HG02623 (cell line): ENCODE measurements around the gene CIB4.
"Not testable (repeated sequence)": the region's sequence is repeated elsewhere in the genome, so short reads cannot be mapped to it uniquely, and the experiment has no call there.

Experiments used
- ATAC-seq: cut with Tn5 transposase; IDR thresholded peaks from one replicate; pipeline ENCODE4 v1.9.1; 2021; ENCODE audit warnings: moderate library complexity; ENCODE audit not compliant: unreplicated experiment

CIB4 gene

DNA sequence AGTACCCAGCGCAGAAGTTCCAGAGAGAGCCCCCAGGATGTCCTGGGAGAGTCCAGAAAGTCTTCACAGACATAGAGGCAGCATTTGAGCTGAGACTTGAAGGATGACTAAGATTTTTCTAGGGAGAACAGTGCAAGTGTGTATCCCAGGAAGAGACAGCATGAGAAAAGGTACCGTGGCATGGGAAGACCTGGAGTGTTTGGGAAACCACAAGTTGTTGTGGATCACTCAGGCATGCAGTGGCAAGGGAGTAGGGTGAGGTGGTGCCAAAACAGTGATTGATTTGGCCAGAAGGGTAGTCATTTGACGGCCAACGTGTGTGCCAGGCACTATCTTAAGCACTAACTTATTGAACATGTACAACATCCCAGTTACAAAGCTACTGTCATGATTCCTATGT lies 26.9 kb upstream of the CIB4 start:
- no peak for ATAC-seq

- ATAC-seq = no peak
Measured at GRCh38 chr2:26666671-26667070, 25.5 kb upstream of the CIB4 start.

DNA sequence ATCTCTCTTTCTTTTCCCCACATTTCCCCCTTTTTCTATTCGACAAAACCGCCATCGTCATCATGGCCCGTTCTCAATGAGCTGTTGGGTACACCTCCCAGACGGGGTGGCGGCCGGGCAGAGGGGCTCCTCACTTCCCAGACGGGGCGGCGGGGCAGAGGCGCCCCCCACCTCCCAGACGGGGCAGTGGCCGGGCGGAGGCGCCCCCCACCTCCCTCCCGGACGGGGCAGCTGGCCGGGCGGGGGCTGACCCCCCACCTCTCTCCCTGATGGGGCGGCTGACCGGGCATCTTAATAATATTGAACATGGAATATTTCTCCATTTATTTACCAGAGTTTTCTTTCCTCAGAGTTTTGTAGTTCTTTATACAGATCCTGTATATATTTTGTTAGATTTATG lies 24.1 kb upstream of the CIB4 start:
- ATAC-seq = not testable (repeated sequence)

DNA sequence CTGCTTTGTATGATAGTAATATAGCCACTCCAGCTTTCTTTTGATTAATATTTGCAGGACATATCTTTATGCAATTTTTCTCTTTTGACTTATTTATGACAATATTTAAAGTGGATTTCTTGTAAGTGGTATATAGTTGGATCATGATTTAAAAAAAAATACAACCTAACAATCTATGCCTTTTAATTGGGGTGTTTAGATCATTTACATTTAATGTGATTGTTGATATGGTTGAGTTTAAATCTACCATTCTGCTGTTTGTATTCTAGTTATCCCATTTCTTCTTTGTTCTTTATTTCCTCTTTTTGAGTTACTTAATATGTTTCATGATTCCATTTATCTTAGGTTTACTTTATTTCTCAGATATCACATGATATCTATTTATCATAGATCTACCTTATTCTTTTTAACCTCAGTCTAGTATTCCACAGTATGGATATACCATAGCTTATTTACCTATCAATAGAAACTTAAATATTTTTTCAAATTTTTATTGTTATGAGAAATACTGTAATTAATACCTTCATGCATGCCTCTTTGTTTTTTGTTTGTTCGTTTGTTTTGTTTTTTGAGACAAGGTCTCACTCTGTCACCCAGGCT lies 19.3 kb upstream of the CIB4 start:
- no peak for ATAC-seq

GRCh38 chr2:26658691-26659346 lies 17.7 kb upstream of the CIB4 start:
- no peak for ATAC-seq

- ATAC-seq = no peak
Measured at GRCh38 chr2:26657265-26657664, 16.1 kb upstream of the CIB4 start.

DNA sequence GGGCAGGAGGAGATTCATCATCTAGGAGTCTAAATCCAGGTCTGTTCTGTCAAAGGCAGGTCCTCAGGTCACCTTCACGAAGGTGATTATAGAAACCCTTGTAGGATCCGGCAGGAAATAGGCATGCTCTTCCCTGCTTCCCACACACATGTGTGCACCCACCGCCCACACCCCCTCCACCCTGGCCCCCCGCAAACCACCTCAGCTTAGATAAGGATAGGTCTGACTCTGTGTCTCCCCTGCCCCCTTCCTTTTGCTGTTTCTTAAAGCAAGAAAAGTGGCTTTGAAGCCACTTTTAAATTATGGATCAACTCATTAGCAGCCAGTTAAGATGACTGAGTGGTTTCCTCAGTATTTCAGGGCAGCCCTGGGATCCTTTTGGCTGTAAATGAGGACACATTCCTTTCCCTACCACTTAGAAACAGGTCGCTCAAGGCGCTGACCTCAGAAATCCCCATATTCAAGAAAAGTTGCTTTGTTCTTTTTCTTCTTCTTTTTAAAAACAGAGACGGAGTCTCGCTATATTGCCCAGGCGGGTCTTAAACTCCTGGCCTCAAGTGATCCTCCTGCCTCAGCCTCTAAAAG lies 14.5 kb upstream of the CIB4 start:
- no peak for ATAC-seq

- not testable (repeated sequence) for ATAC-seq
Measured at GRCh38 chr2:26655120-26655519, 14.0 kb upstream of the CIB4 start.

GRCh38 chr2:26654061-26654340 lies 12.8 kb upstream of the CIB4 start:
- ATAC-seq = no peak

DNA sequence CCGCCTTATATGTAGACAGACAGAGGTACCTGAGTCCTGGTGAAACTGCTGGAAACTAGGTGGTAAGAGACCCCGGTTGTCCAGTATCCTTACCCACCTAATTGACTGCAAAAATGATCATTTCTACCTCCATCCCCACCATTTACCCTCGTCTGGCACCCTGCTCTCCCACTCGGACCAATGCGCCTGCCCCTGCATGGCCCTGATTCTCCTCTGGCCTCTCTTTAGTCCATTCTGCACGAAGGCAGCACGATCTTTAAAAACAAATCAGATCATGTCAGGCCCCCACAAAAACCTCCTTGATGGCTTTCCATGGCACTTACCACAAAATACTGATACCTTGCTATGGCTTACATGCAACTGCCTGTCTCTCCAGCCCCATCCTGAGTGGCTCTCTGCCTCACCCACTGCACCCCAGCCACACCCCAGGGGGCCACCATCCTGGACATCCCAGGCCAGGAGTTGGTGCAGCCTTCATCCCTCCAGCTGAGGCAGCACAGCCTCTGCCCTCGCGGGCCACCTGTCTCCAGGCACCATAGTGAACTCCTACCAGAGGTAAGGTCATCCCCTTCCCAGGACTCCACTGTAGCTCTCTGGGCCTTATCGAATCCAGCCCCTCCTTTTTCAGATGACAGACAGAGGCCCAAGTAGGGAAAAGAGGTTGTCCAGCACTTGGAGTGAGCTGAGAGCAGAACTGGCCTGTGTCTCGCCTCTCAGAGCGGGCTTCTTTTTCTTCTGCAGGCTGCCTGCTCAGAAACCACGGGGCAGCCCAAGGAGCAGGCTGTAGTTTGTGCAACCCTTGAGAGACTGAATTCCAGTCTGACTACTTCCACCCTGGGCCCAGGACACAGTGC lies 12.3 kb upstream of the CIB4 start:
- ATAC-seq = no peak

DNA sequence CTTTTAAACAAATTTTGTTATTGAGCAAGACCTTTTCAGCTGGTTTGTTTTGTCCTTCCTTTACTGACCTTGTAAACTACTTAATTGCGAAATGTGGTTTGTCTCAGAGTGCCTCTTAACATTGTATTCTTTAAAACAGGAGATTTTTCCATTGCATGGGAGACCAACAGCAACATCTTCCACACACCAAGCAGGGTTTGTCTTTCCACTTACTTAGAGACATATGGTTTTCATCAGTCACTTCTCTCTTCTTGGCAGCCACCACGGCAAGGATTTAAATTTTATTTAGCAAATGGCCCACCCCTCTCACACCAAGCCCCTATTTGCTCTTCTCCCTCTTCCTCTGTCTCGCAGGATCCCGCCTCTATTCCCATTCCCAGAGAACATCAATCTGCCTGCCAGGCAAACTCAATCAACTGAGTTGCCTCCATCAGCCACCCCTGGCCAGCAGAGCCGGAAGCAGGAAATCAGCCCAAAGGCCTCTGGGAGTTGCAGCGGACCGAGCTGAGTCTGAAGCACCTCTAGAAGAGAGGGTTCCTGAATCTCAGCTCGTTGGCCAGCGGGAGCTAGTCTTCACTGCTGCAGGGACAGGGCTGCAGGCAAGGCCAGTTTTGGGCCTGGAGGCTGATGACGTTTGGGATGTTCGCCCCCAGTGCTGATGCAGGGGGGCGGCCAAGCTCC lies 11.3 kb upstream of the CIB4 start:
- ATAC-seq = no peak

- ATAC-seq = no peak
Measured at GRCh38 chr2:26651799-26652198, 10.6 kb upstream of the CIB4 start.

GRCh38 chr2:26651470-26651771 lies 10.3 kb upstream of the CIB4 start:
- no peak for ATAC-seq

GRCh38 chr2:26650713-26651469 lies 9.7 kb upstream of the CIB4 start:
- ATAC-seq = no peak

- ATAC-seq = no peak
Measured at GRCh38 chr2:26649992-26650712, 9.0 kb upstream of the CIB4 start.

DNA sequence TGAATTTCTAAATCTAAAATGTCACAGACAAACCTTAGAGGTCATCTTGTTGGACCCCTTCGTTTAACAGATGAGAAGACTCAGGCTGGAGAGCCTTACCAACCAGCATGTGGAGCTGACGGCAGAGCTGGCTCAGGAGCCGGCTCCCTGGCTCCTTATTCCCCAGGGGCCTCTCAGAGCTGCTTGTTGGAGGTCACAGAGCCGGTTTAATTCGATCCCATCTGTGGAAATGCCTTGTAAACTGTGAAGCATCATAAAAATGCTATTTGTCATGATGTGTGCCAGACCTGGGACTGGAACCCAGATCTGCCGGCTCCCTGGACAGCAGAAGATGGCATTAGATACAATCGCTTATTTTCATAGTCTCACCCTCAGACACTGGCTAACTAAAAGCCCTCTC lies 8.2 kb upstream of the CIB4 start:
- no peak for ATAC-seq

DNA sequence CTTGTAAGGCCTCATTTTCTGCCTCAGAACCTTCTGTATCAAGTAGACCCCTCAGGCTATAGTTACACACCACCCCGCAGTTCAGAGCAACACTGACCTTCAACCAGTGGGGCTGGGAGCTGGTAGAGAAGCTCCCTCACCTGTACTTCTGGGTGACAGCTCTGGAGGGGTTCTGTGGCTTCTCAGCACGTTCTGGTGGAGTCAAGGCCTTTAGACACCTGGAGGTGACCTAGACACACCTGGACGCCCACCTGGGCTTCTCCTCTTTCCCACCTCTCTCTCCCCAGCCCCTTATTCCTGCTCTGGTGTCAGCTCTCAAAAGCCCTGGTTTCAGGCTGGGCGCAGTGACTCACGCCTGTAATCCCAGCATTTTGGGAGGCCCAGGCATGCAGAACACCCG lies 7.3 kb upstream of the CIB4 start:
- ATAC-seq = no peak

- ATAC-seq = no peak
Measured at GRCh38 chr2:26647981-26648380, 6.8 kb upstream of the CIB4 start.

DNA sequence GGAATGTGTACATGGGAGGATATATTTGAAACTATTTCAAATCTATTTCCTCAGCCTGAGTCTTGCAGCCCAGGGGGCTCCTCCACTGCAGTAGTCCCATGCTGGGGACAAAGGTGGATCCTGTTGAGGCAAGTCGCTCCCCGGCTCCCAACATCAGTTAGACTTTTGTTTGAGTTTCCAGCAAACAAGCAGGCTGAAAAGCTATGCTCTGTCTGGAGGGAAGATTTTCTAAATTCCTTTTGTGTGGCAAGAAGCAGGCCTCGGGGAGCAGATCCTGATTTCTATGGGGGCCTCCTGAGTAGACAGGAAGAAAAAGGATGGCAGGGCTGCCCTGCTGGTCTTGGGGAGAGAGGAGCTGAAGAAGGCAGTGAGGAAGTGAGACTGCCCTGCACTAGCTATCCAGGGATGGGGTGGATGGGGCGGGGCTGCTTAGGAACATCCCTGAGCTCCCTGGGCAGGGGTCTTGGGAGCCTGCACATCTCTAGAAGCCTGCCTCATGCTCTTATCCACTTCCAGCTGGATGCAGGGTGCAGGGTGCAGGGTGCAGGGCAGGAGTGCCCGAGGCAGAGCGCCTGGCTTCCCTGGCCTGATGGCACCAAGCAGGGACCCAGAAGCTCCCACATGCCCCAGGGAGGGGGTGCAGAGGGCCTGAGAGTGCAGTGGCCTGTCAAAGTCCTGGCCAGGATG lies 6.0 kb upstream of the CIB4 start:
- no peak for ATAC-seq

DNA sequence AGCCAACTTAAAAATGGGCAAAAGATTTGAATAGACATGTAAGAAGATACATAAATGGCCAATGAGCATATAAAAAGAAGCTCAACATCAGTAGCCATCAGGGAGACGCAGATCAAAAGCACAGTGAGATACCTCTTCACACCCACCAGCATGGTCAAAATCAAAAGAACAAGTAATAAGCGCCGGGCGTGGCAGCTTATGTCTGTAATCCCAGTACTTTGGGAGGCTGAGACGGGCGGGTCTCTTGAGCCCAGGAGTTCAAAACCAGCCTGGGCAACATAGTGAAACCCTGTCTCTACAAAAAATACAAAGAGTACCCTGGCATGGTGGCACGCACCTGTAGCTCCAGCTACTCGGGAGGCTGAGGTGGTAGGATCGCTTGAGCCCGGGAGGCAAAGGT lies 4.6 kb upstream of the CIB4 start:
- ATAC-seq = no peak
